Measurements from ENCODE around the gene ENPP4. TPM values are rescaled to one million over a fixed set of nuclear protein-coding genes. Genes with fewer than 3 reads are reported as not detected.

ENPP4 gene
- total RNA-seq, 1 experiment from 2014 or later = 0.30 TPM

DNA sequence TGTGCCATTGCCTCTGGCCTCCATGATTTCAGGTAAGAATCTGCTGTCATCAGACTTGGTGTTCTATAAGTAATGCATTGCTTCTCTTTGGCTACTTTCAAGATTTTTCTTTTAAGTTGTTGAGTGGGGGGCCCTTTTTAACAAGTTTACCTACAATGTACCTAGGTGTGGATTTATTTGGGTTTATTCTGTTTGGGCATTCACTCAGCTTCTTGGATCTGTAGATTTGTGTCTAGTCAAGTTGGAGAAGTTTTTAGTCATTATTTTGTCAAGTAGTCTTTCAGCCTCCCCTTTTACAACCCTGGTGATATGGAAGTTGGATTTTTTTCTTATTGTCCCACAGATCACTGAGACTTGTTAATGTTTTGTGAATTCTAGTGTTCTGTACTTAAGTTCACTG is 26.9 kb downstream of the ENPP4 start:
- peaks cover 68% of the 10 kb centered on the region for H3K27me3 Mint-ChIP-seq (ENCODE audit: insufficient read depth, unreplicated experiment)
- intact Hi-C loops (cut with micrococcal nuclease) = no loop called here
- BruUV-seq (replicated peaks) = no TSS peak

DNA sequence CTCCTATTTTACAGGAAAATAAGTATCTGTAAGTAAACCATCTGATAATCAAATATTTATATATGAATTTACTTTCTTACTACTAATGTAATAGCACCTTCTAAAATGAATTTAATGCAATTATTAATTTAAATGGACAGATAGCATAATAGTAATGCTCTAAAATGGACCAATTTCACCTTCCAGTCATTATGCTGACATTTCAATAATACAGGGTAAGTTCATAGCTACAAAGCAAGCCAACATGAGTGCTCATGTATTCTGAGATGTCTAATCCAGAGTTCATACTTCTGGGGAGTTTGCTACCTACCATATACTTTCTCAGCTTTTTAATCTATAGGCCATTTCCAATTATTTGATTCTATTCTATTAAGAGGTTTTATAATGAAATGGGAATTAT is 29.4 kb downstream of the ENPP4 start:
- Mint-ChIP-seq H3K9me3 (ENCODE audit: unreplicated experiment) (no peaks in the 10 kb centered on the region), H3K36me3 (ENCODE audit: insufficient read depth, unreplicated experiment) (no peaks in the 10 kb centered on the region), H3K4me3 (ENCODE audit: unreplicated experiment) (no peak overlapping the region), H3K27me3 (ENCODE audit: insufficient read depth, unreplicated experiment) (peaks cover 44% of the 10 kb centered on the region), H3K27ac (ENCODE audit: low read depth, unreplicated experiment) (no peak overlapping the region), H3K4me1 (ENCODE audit: insufficient read depth, unreplicated experiment) (no peaks in the 10 kb centered on the region)
- no peak for DNase-seq (ENCODE audit: unreplicated experiment)
- intact Hi-C loops (cut with micrococcal nuclease) = no loop called here
- CTCF ChIA-PET = interaction anchor here (0.6 to 0.7 kb wide), 2 partner anchors 256 to 1849 kb away, joined by 3 read pairs; no protein-coding TSS in a partner anchor
- POLR2A ChIA-PET = no interaction called here
- BruUV-seq (replicated peaks) = no TSS peak
- TF ChIP-seq, protein P1, sequence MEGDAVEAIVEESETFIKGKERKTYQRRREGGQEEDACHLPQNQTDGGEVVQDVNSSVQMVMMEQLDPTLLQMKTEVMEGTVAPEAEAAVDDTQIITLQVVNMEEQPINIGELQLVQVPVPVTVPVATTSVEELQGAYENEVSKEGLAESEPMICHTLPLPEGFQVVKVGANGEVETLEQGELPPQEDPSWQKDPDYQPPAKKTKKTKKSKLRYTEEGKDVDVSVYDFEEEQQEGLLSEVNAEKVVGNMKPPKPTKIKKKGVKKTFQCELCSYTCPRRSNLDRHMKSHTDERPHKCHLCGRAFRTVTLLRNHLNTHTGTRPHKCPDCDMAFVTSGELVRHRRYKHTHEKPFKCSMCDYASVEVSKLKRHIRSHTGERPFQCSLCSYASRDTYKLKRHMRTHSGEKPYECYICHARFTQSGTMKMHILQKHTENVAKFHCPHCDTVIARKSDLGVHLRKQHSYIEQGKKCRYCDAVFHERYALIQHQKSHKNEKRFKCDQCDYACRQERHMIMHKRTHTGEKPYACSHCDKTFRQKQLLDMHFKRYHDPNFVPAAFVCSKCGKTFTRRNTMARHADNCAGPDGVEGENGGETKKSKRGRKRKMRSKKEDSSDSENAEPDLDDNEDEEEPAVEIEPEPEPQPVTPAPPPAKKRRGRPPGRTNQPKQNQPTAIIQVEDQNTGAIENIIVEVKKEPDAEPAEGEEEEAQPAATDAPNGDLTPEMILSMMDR (IDR thresholded peaks at IDR 0.05; ENCODE audit: unreplicated experiment) = no peak

More for the DNA sequence above, 26.9 kb downstream of the ENPP4 start:
- ChIA-PET POLR2A (interaction anchor here (0.6 to 1.3 kb wide), 2 partner anchors 20 to 299 kb away, joined by 4 to 7 read pairs; no protein-coding TSS in a partner anchor), CTCF (interaction anchor here (0.9 kb wide), 1 partner anchor 254 kb away, joined by 4 read pairs; no protein-coding TSS in a partner anchor)
- Mint-ChIP-seq H3K9me3 (ENCODE audit: unreplicated experiment) (no peaks in the 10 kb centered on the region), H3K4me3 (ENCODE audit: unreplicated experiment) (no peak overlapping the region), H3K4me1 (ENCODE audit: insufficient read depth, unreplicated experiment) (no peaks in the 10 kb centered on the region), H3K36me3 (ENCODE audit: insufficient read depth, unreplicated experiment) (no peaks in the 10 kb centered on the region), H3K27ac (ENCODE audit: low read depth, unreplicated experiment) (no peak overlapping the region)
- no peak for DNase-seq (ENCODE audit: unreplicated experiment)
- TF ChIP-seq, protein P1 (IDR thresholded peaks at IDR 0.05; ENCODE audit: unreplicated experiment) = no peak

DNA sequence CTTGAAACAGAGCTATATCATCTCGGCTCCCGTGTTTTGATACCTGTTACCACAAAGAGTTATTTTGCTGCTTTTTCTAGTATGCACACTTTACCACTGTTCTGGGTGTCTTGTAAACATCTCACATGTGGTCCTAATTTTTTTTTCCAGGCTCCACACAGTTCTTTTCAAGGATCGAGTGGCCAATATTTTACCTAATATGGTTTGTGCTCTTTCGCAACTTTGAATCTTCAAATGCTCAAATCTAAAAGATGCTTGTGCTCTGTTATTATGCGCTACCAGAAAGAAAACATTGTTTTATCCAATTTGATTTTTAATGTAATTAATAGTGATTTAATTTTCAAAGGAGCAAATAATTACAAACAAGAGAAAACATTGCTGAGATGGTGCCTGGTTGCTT is 30.3 kb downstream of the ENPP4 start:
- H3K9me3 Mint-ChIP-seq (ENCODE audit: unreplicated experiment) = no peaks in the 10 kb centered on the region
- intact Hi-C loops (cut with micrococcal nuclease) = no loop called here
- no peak overlapping the region for H3K4me3 Mint-ChIP-seq (ENCODE audit: unreplicated experiment)
- no peaks in the 10 kb centered on the region for H3K4me1 Mint-ChIP-seq (ENCODE audit: insufficient read depth, unreplicated experiment)
- ChIA-PET POLR2A (no interaction called here), CTCF (interaction anchor here (0.7 kb wide), 1 partner anchor 387 kb away, joined by 4 read pairs; no protein-coding TSS in a partner anchor)
- TF ChIP-seq, protein P1 (IDR thresholded peaks at IDR 0.05; ENCODE audit: unreplicated experiment) = no peak
- no peak overlapping the region for H3K27ac Mint-ChIP-seq (ENCODE audit: low read depth, unreplicated experiment)
- DNase-seq (ENCODE audit: unreplicated experiment) = no peak
- BruUV-seq (replicated peaks) = no TSS peak
- H3K36me3 Mint-ChIP-seq (ENCODE audit: insufficient read depth, unreplicated experiment) = no peaks in the 10 kb centered on the region
- H3K27me3 Mint-ChIP-seq (ENCODE audit: insufficient read depth, unreplicated experiment) = peaks cover 36% of the 10 kb centered on the region

DNA sequence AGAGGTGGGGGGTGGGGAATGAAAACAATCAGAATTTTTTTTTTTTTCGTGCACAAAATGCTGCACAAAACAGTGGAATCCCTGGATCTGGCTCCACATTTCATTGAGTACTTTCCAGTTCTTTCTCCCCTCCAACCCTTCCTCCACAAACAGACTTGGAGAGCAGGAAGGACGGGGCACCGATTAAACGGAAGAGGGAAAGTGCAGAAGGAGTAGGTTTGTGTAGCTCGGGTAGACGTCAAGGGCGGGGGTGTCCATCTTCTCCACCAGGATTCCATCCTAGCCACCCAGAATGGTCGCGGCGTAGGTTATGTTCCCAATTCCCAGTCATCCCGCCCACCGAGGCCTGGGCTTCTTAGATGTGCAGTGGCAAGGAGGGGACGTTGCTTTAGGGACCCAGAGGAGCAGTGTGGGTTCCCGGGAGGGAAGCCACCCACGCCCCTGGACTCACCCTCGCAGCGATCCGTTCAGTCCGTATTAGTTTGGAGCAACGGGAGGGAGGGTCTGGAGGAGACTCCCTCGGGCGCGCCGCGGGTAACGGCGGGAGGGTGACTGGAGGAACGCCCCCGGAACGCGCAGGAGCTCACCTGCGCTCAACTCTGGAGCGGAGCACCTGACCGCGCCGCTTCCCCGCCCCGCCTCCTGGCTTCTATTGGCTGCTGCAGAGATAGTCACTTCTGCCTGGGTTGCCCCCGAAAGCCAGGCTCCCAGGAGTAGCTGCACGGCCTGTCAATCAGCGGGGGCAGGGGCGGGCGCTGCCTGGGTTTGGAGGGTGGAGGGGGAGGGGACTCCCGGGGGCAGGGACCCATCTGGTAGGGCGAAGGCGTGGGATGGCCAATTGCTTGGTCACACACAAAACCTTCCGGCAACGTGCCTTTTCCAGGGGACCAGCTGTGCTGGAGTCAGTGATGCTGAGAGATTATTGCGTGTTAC is 40.8 kb downstream of the ENPP4 start, which contains the start of gene ENPP5:
Gene ENPP5 (minus strand): TSS at position 624 of the 933 bp plus-strand sequence. CDS start 2,718 bp downstream, outside the sequence.
- TF ChIP-seq, protein P1 (IDR thresholded peaks at IDR 0.05; ENCODE audit: unreplicated experiment) = no peak
- Mint-ChIP-seq H3K4me3 (ENCODE audit: unreplicated experiment) (peak within 1 kb of the TSS; percentile 66), H3K36me3 (ENCODE audit: insufficient read depth, unreplicated experiment) (no peaks in the 10 kb centered on the region), H3K4me1 (ENCODE audit: insufficient read depth, unreplicated experiment) (no peaks in the 10 kb centered on the region), H3K27me3 (ENCODE audit: insufficient read depth, unreplicated experiment) (peaks cover 53% of the 10 kb centered on the region), H3K9me3 (ENCODE audit: unreplicated experiment) (no peaks in the 10 kb centered on the region), H3K27ac (ENCODE audit: low read depth, unreplicated experiment) (no peak within 1 kb of the TSS)
- CTCF ChIA-PET = interaction anchor here (0.9 kb wide), 1 partner anchor 17 kb away, joined by 4 read pairs; no protein-coding TSS in a partner anchor
- intact Hi-C loops (cut with micrococcal nuclease) = no loop called here
- POLR2A ChIA-PET = interaction anchor here (0.6 to 1.0 kb wide), 8 partner anchors 11 to 792 kb away, joined by 3 to 6 read pairs (median 4); no protein-coding TSS in a partner anchor
- DNase-seq (ENCODE audit: unreplicated experiment) = peak; percentile 82
- BruUV-seq (replicated peaks) = no TSS peak
